EH (cell line): ENCODE measurements around the gene TTC23.
A peak's percentile ranks its signal among the peaks of the same experiment; 100 is the strongest.

Experiments used
- DNase-seq: peaks from one replicate; pipeline ENCODE4 v3.0.0-alpha.2; 2015; ENCODE audit warnings: low read depth

The TTC23 gene

GRCh38 chr15:99249270-99249841, at the start of gene TTC23:
TTC23 (minus strand) TSS chr15:99249581; CDS start chr15:99228712, 20,869 bp downstream.
- peak; percentile 92 for DNase-seq

GRCh38 chr15:99296386-99296785, 47.0 kb upstream of the TTC23 start:
- DNase-seq, result peak; percentile 38

- no peak for DNase-seq
These were observed 46.5 kb upstream of the TTC23 start for GRCh38 chr15:99295840-99296239.

- DNase-seq, result no peak
These were observed 42.3 kb upstream of the TTC23 start for GRCh38 chr15:99291643-99292042.

- DNase-seq, result no peak
These were observed 34.3 kb upstream of the TTC23 start for GRCh38 chr15:99283717-99284116.

GRCh38 chr15:99282586-99282985, 33.2 kb upstream of the TTC23 start:
- no peak for DNase-seq

- DNase-seq, result peak; percentile 37
These were observed 32.7 kb upstream of the TTC23 start for GRCh38 chr15:99282121-99282520.

- no peak for DNase-seq
These were observed 30.4 kb upstream of the TTC23 start for GRCh38 chr15:99279827-99280226.

- no peak for DNase-seq
These were observed 29.9 kb upstream of the TTC23 start for GRCh38 chr15:99279290-99279689.

- no peak for DNase-seq
These were observed 26.2 kb upstream of the TTC23 start for GRCh38 chr15:99275525-99276128.

GRCh38 chr15:99275061-99275460, 25.7 kb upstream of the TTC23 start:
- no peak for DNase-seq

GRCh38 chr15:99273801-99274200, 24.4 kb upstream of the TTC23 start:
- DNase-seq, result no peak

- DNase-seq, result no peak
These were observed 19.1 kb upstream of the TTC23 start for GRCh38 chr15:99268431-99268830.

GRCh38 chr15:99267957-99268356, 18.6 kb upstream of the TTC23 start:
- DNase-seq, result no peak

GRCh38 chr15:99265541-99266070, 16.2 kb upstream of the TTC23 start:
- DNase-seq, result no peak

GRCh38 chr15:99264125-99264524, 14.7 kb upstream of the TTC23 start:
- no peak for DNase-seq

GRCh38 chr15:99257107-99257750, 7.8 kb upstream of the TTC23 start:
- DNase-seq, result no peak

GRCh38 chr15:99253381-99254090, 4.2 kb upstream of the TTC23 start:
- peak; percentile 86 for DNase-seq

- DNase-seq, result no peak
These were observed 2.9 kb upstream of the TTC23 start for GRCh38 chr15:99252326-99252725.

- DNase-seq, result peak; percentile 99
These were observed 1.8 kb upstream of the TTC23 start, which contains the start of gene LRRC28 for GRCh38 chr15:99250857-99251841. LRRC28 (plus strand) TSS chr15:99251481; CDS start chr15:99255958, 4,477 bp downstream.

GRCh38 chr15:99250494-99250856, 1.1 kb upstream of the TTC23 start:
- no peak for DNase-seq
